GM12891 (cell line): Measurements from ENCODE around the gene FAM89A.

Experiments used
- POLR2A ChIP-seq: IDR thresholded peaks from 2 replicates; pipeline ENCODE4 v1.6.1; 2011; ENCODE audit warnings: low read depth, low read length, control low read depth
- POLR2AphosphoS5 ChIP-seq: IDR thresholded peaks from 2 replicates; pipeline ENCODE4 v1.6.1; 2011; ENCODE audit warnings: low read depth, low read length, control low read depth
- POU2F2 ChIP-seq: IDR thresholded peaks from 2 replicates; pipeline ENCODE4 v1.6.1; 2011; ENCODE audit warnings: low read depth, mild to moderate bottlenecking, control low read depth, low read length, moderate library complexity
- SPI1 ChIP-seq: IDR thresholded peaks from 2 replicates; pipeline ENCODE4 v1.6.1; 2011; ENCODE audit warnings: low read depth, low read length, control low read depth

DNA sequence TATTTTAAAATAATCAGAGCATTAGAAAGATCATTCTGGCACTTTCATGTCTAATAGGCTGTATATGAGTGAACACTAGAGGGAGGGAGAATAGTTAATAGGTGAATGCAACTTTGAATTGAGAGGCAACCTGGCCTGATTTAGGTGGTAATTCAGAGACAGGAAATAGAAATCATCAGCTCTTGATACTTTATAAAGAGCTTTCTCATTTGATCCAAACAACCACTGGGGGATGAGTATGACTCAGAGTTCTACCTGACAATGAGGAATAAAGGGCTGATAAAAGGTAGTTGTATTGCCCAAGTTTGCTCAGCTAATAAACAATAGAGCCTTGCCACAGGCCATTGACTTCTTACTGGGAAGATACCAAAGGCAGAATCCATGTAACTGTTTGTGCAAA is 5.2 kb upstream of the FAM89A start:
- TF ChIP-seq SPI1, result no peak
- TF ChIP-seq POLR2A, result no peak
- no peak for TF ChIP-seq POLR2AphosphoS5
- TF ChIP-seq POU2F2, result no peak
